RKO (cell line): ENCODE measurements around the gene MYCL.
A peak's percentile ranks its signal among the peaks of the same experiment; 100 is the strongest.
"Not testable (repeated sequence)": the region's sequence is repeated elsewhere in the genome, so short reads cannot be mapped to it uniquely, and the experiment has no call there.

Experiments
- DNase-seq: peaks from one replicate; pipeline ENCODE4 v3.0.0-alpha.2; 2016; ENCODE audit warnings: low spot score

Gene MYCL

GRCh38 chr1:39890880-39891279, 10.8 kb downstream of the MYCL start:
- DNase-seq = no peak

- no peak for DNase-seq
Measured at GRCh38 chr1:39890273-39890672, 11.4 kb downstream of the MYCL start.

- peak; percentile 58 for DNase-seq
Measured at GRCh38 chr1:39886757-39887231, 14.9 kb downstream of the MYCL start.

GRCh38 chr1:39885516-39885915, 16.2 kb downstream of the MYCL start:
- no peak for DNase-seq

GRCh38 chr1:39882152-39882551, 19.6 kb downstream of the MYCL start:
- peak; percentile 23 for DNase-seq

- DNase-seq = no peak
Measured at GRCh38 chr1:39877980-39878956, 23.4 kb downstream of the MYCL start.

GRCh38 chr1:39877231-39877778, 24.4 kb downstream of the MYCL start:
- peak; percentile 24 for DNase-seq

- DNase-seq = no peak
Measured at GRCh38 chr1:39876144-39876543, 25.6 kb downstream of the MYCL start.

- DNase-seq = no peak
Measured at GRCh38 chr1:39872698-39873097, 29.0 kb downstream of the MYCL start.

GRCh38 chr1:39871796-39872195, 29.9 kb downstream of the MYCL start:
- DNase-seq = no peak

- not testable (repeated sequence) for DNase-seq
Measured at GRCh38 chr1:39871043-39871442, 30.7 kb downstream of the MYCL start.

GRCh38 chr1:39869538-39870112, 32.1 kb downstream of the MYCL start:
- DNase-seq = not testable (repeated sequence)

- peak; percentile 62 for DNase-seq
Measured at GRCh38 chr1:39866767-39867166, 35.0 kb downstream of the MYCL start.

GRCh38 chr1:39865762-39866161, 36.0 kb downstream of the MYCL start:
- DNase-seq = no peak

- no peak for DNase-seq
Measured at GRCh38 chr1:39863177-39863576, 38.5 kb downstream of the MYCL start.

GRCh38 chr1:39861003-39861402, 40.7 kb downstream of the MYCL start:
- no peak for DNase-seq

GRCh38 chr1:39859859-39860812, 41.6 kb downstream of the MYCL start:
- no peak for DNase-seq

- no peak for DNase-seq
Measured at GRCh38 chr1:39858315-39858714, 43.4 kb downstream of the MYCL start.

- no peak for DNase-seq
Measured at GRCh38 chr1:39857126-39857878, 44.4 kb downstream of the MYCL start.

GRCh38 chr1:39854738-39855137, 47.0 kb downstream of the MYCL start:
- no peak for DNase-seq

GRCh38 chr1:39854314-39854713, 47.4 kb downstream of the MYCL start:
- DNase-seq = no peak
